Liver (tissue), 9 donors: ENCODE results near the gene CEND1. TPM values are rescaled to one million over a fixed set of nuclear protein-coding genes. Genes with fewer than 3 reads are reported as not detected.

ENCODE experiments used
- DNase-seq: peaks from one replicate; pipeline ENCODE4 v3.0.0-alpha.2; 2017; ENCODE audit warnings: low spot score
- H3K27ac ChIP-seq, 2 donors: one replicate each; pipeline ENCODE4 v1.7.0; 2013; ENCODE audit warnings: inconsistent platforms in 2 of 2, low read length in 2 of 2, control low read depth in 1 of 2, low read depth in 1 of 2, mild to moderate bottlenecking in 1 of 2
- H3K27me3 ChIP-seq, 4 donors: one replicate each; pipeline versions ENCODE4 v1.6.1 to v1.7.0; 2013; ENCODE audit warnings: low read length in 3 of 4, inconsistent platforms in 1 of 4, mild to moderate bottlenecking in 1 of 4, moderate library complexity in 1 of 4; ENCODE audit not compliant: control insufficient read depth in 4 of 4, insufficient read depth in 4 of 4
- H3K36me3 ChIP-seq, 4 donors: one replicate each; pipeline versions ENCODE4 v1.6.1 to v1.7.0; 2013; ENCODE audit warnings: low read length in 3 of 4, mild to moderate bottlenecking in 3 of 4, low read depth in 1 of 4, moderate library complexity in 1 of 4; ENCODE audit not compliant: control insufficient read depth in 4 of 4, insufficient read depth in 3 of 4
- H3K4me1 ChIP-seq, 4 donors: one replicate each; pipeline versions ENCODE4 v1.6.1 to v1.7.0; 2013; ENCODE audit warnings: low read length in 3 of 4, mild to moderate bottlenecking in 3 of 4, moderate library complexity in 1 of 4; ENCODE audit not compliant: control insufficient read depth in 4 of 4, insufficient read depth in 4 of 4
- H3K4me3 ChIP-seq, 3 donors: one replicate each; pipeline versions ENCODE4 v1.6.1 to v1.7.0; 2013; ENCODE audit warnings: low read length in 3 of 3, control low read depth in 1 of 3, low read depth in 1 of 3, mild to moderate bottlenecking in 1 of 3
- H3K9ac ChIP-seq, 2 donors: one replicate each; pipeline ENCODE4 v1.7.0; 2013; ENCODE audit warnings: low read length in 2 of 2, mild to moderate bottlenecking in 2 of 2, moderate library complexity in 2 of 2, control low read depth in 1 of 2, low read depth in 1 of 2
- H3K9me3 ChIP-seq, 4 donors: one replicate each; pipeline versions ENCODE4 v1.6.1 to v1.7.0; 2013; ENCODE audit warnings: low read length in 3 of 4; ENCODE audit not compliant: control insufficient read depth in 4 of 4
- EGR1 ChIP-seq, 2 donors: IDR thresholded peaks; 2 replicates each; pipeline ENCODE4 v1.6.1; 2016 to 2018; ENCODE audit warnings: antibody characterized with exemption in 2 of 2, low read depth in 2 of 2
- FOXA1 ChIP-seq: IDR thresholded peaks from 2 replicates; pipeline ENCODE4 v1.6.1; 2016; ENCODE audit warnings: antibody characterized with exemption
- FOXA2 ChIP-seq: IDR thresholded peaks from 2 replicates; pipeline ENCODE4 v1.6.1; 2016; ENCODE audit warnings: antibody characterized with exemption
- GABPA ChIP-seq, 2 donors: IDR thresholded peaks in 1 of 2; conservative IDR thresholded peaks in 1 of 2; 2 replicates each; pipeline ENCODE4 v1.6.1; 2016; ENCODE audit warnings: antibody characterized with exemption in 2 of 2, mild to moderate bottlenecking in 1 of 2, moderate library complexity in 1 of 2
- HNF4A ChIP-seq, 2 donors: conservative IDR thresholded peaks; 2 replicates each; pipeline ENCODE4 v1.6.1; 2016; ENCODE audit warnings: antibody characterized with exemption in 2 of 2, mild to moderate bottlenecking in 2 of 2
- HNF4G ChIP-seq: IDR thresholded peaks from 2 replicates; pipeline ENCODE4 v1.6.1; 2016; ENCODE audit warnings: antibody characterized with exemption
- JUND ChIP-seq, 2 donors: IDR thresholded peaks; 2 replicates each; pipeline ENCODE4 v1.6.1; 2016; ENCODE audit warnings: antibody characterized with exemption in 2 of 2
- NR2F2 ChIP-seq: IDR thresholded peaks from 2 replicates; pipeline ENCODE4 v1.6.1; 2016; ENCODE audit warnings: antibody characterized with exemption
- RAD21 ChIP-seq, 2 donors: IDR thresholded peaks; 2 replicates each; pipeline ENCODE4 v1.6.1; 2016; ENCODE audit warnings: antibody characterized with exemption in 2 of 2, mild to moderate bottlenecking in 2 of 2
- REST ChIP-seq: IDR thresholded peaks from 2 replicates; pipeline ENCODE4 v1.6.1; 2016; ENCODE audit warnings: antibody characterized with exemption, mild to moderate bottlenecking
- RXRA ChIP-seq, 2 donors: IDR thresholded peaks; 2 replicates each; pipeline ENCODE4 v1.6.1; 2017 to 2018; ENCODE audit warnings: antibody characterized with exemption in 2 of 2, mild to moderate bottlenecking in 1 of 2
- SP1 ChIP-seq: IDR thresholded peaks from 2 replicates; pipeline ENCODE4 v1.6.1; 2018; ENCODE audit warnings: antibody characterized with exemption, mild to moderate bottlenecking
- TAF1 ChIP-seq: conservative IDR thresholded peaks from 2 replicates; pipeline ENCODE4 v1.6.1; 2016; ENCODE audit warnings: antibody characterized with exemption, mild to moderate bottlenecking
- YY1 ChIP-seq: IDR thresholded peaks from 2 replicates; pipeline ENCODE4 v1.6.1; 2016; ENCODE audit warnings: antibody characterized with exemption, mild to moderate bottlenecking
- WGBS: extraction: QIAGEN DNeasy Blood & Tissue Kit; methylation state at CpG from one replicate; pipeline ENCODE4 v1.1.7; 2013; 5-methylcytosine and 5-hydroxymethylcytosine counted together
- polyA plus RNA-seq, 2 donors: library from polyadenylated mRNA; stranded (reverse) in 1 of 2; unstranded in 1 of 2; fragments of 200-250 nt in 1 of 2; fragments of >200 nt in 1 of 2; fragmentation: Nextera tagmentation in 1 of 2; extraction: Ambion mirVana in 1 of 2; gene quantifications; one replicate each; pipeline versions ENCODE4 v1.2.1 to v1.2.3, GENCODE V29; 2013 to 2015
- total RNA-seq, 2 donors: library from RNA; depleted of rRNA; stranded (reverse); fragments of >200 nt; gene quantifications; one replicate each; pipeline ENCODE4 v1.2.3, GENCODE V29; 2014
- TF ChIP-seq, protein P1 (sequence below): fragments of 150-350 bp; IDR thresholded peaks from 2 replicates; pipeline ENCODE4 v1.5.1; 2017; ENCODE audit warnings: improper control_type of control experiment, low read depth, low read length; ENCODE audit not compliant: missing input control
- TF ChIP-seq, protein P2 (sequence below): IDR thresholded peaks from 2 replicates; pipeline ENCODE4 v1.6.1; 2016; ENCODE audit warnings: antibody characterized with exemption
- TF ChIP-seq, protein P3 (sequence below): IDR thresholded peaks from 2 replicates; pipeline ENCODE4 v1.6.1; 2016; ENCODE audit warnings: antibody characterized with exemption
- donor health status: healthy.
- donor health status: healthy.
- donor health status: healthy.
- donor health status: healthy.
- donor health status: healthy.

The CEND1 gene
- total and polyA plus RNA-seq, 4 donors, result not detected

DNA sequence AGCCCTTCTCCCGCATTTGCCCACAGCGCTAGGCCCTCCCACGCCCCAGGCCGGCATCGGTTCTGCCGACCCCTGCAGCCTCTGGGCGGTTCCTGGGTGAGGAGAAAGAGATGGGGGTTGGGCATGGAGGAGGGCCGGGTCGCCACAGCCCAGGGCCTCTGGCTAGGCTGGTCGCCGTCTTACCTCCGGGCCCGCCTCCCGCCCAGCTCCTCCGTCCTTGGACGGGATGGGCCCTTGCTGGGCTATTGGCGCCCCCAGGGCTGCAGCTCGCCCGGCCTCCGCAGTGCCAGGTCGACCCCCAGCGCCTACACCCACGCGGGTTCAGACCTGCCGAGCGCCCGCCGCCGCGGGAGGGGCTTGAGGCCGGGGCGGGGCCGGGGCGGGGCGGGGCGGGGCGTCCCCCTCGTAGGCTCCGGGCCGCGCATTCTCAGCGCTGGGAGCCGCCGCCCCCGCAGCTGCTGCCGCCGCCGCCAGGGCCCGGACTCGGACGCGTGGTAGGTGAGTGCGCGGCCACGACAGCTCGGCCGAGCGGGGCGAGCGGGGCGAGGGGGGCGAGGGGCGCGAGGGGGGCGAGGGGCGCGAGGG is 42.7 kb upstream of the CEND1 start, which contains the start of gene CD151:
CD151 (plus strand) TSS at position 424 of the 585 bp plus-strand sequence. CDS start 3,118 bp downstream, outside the sequence.
- Histone ChIP-seq H3K9ac (peak within 1 kb of the TSS; percentile 16 to 32), H3K4me3 (peak within 1 kb of the TSS; percentile 28 to 85 (median 57)), H3K27ac (peak within 1 kb of the TSS; percentile 90 to 99), H3K4me1 (peaks cover 44 to 79% (median 59%) of the 10 kb centered on the region in 4 donors), H3K9me3 (no peaks in the 10 kb centered on the region), H3K27me3 (no peaks in the 10 kb centered on the region), H3K36me3 (peaks cover 0 to 9% (median 7%) of the 10 kb centered on the region in 4 donors)
- peak; percentile 67 for DNase-seq
- TF ChIP-seq REST (no peak), NR2F2 (no peak), RAD21 (IDR thresholded peaks at IDR 0.05) (no peak), EGR1 (IDR thresholded peaks at IDR 0.05; ENCODE audit: low read depth in 2 of 2) (peak in 1 of 2 donors; percentile 51), FOXA1 (no peak), SP1 (no peak)
- 3% methylated on average over 67 of the region's 67 CpGs for WGBS

DNA sequence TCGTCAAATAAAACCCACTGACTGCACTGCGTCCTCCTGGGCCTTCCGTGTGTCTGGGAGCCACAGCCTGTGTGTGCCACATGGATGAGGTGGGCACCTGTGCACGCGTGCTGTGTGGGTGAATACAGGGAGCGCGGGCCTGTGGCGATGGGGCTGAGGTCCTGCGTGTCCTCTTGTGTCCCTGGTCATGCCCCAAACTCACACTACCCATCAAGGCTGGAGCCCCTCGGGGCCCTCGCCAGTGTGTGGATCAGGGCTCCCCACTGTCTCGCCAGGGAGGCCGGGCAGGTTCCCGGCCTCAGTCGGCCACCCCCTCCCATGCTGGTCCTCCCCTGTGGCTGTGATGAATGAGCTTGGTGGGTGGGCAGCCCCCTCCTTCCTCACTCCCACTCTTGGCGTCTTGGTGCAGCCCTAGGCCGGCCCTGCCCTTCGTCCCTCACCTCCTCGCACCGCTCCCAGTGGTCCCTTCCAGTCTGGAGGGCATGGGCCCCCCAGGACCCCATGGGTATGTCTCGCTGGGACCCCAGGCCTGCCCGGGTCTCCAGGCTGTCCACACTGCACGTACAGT is 42.2 kb upstream of the CEND1 start:
- no peak for DNase-seq
- TF ChIP-seq REST, result no peak
- TF ChIP-seq RXRA (IDR thresholded peaks at IDR 0.05), result no peak
- no peak for TF ChIP-seq EGR1 (IDR thresholded peaks at IDR 0.05; ENCODE audit: low read depth in 2 of 2)
- TF ChIP-seq, protein P1, sequence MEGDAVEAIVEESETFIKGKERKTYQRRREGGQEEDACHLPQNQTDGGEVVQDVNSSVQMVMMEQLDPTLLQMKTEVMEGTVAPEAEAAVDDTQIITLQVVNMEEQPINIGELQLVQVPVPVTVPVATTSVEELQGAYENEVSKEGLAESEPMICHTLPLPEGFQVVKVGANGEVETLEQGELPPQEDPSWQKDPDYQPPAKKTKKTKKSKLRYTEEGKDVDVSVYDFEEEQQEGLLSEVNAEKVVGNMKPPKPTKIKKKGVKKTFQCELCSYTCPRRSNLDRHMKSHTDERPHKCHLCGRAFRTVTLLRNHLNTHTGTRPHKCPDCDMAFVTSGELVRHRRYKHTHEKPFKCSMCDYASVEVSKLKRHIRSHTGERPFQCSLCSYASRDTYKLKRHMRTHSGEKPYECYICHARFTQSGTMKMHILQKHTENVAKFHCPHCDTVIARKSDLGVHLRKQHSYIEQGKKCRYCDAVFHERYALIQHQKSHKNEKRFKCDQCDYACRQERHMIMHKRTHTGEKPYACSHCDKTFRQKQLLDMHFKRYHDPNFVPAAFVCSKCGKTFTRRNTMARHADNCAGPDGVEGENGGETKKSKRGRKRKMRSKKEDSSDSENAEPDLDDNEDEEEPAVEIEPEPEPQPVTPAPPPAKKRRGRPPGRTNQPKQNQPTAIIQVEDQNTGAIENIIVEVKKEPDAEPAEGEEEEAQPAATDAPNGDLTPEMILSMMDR, result no peak
- TF ChIP-seq JUND (IDR thresholded peaks at IDR 0.05), result no peak
- no peak for TF ChIP-seq YY1
- TF ChIP-seq, protein P2, sequence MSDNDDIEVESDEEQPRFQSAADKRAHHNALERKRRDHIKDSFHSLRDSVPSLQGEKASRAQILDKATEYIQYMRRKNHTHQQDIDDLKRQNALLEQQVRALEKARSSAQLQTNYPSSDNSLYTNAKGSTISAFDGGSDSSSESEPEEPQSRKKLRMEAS, result no peak
- no peak for TF ChIP-seq RAD21 (IDR thresholded peaks at IDR 0.05)
- TF ChIP-seq HNF4A (conservative IDR thresholded peaks at IDR 0.05), result no peak
- no peak for TF ChIP-seq FOXA2
- TF ChIP-seq HNF4G, result no peak
- no peak for TF ChIP-seq GABPA (IDR thresholded peaks at IDR 0.05 in 1 of 2, conservative IDR thresholded peaks at IDR 0.05 in 1 of 2)
- no peak for TF ChIP-seq FOXA1
- no peak for TF ChIP-seq TAF1
- TF ChIP-seq, protein P3, sequence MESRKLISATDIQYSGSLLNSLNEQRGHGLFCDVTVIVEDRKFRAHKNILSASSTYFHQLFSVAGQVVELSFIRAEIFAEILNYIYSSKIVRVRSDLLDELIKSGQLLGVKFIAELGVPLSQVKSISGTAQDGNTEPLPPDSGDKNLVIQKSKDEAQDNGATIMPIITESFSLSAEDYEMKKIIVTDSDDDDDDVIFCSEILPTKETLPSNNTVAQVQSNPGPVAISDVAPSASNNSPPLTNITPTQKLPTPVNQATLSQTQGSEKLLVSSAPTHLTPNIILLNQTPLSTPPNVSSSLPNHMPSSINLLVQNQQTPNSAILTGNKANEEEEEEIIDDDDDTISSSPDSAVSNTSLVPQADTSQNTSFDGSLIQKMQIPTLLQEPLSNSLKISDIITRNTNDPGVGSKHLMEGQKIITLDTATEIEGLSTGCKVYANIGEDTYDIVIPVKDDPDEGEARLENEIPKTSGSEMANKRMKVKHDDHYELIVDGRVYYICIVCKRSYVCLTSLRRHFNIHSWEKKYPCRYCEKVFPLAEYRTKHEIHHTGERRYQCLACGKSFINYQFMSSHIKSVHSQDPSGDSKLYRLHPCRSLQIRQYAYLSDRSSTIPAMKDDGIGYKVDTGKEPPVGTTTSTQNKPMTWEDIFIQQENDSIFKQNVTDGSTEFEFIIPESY, result no peak
- no peak for TF ChIP-seq SP1
- TF ChIP-seq NR2F2, result no peak
- 80% methylated on average over 23 of the region's 23 CpGs for WGBS
- peaks cover 39 to 81% (median 59%) of the 10 kb centered on the region in 4 donors for H3K4me1 ChIP-seq
- peak overlapping the region in 1 of 3 donors; percentile 85 for H3K4me3 ChIP-seq
- H3K9ac ChIP-seq, result peak overlapping the region in 1 of 2 donors; percentile 16
- H3K27ac ChIP-seq, result peak overlapping the region in 1 of 2 donors; percentile 46
- H3K27me3 ChIP-seq, result no peaks in the 10 kb centered on the region
- H3K9me3 ChIP-seq, result no peaks in the 10 kb centered on the region
- peaks cover 0 to 4% (median 2%) of the 10 kb centered on the region in 4 donors for H3K36me3 ChIP-seq
